ENCODE measurements around the gene CCSER1. TPM values are rescaled to one million over a fixed set of nuclear protein-coding genes. Genes with fewer than 3 reads are reported as not detected.
"Not testable (repeated sequence)": the region's sequence is repeated elsewhere in the genome, so short reads cannot be mapped to it uniquely, and the experiment has no call there.

CCSER1 gene
- total and polyA plus RNA-seq, 2 donors (not counting 1 experiment from before 2014, with no cell fraction given) = under 0.01 TPM; not detected in 1

GRCh38 chr4:91198951-91199350 is 1071.8 kb downstream of the CCSER1 start:
- no peak overlapping the region for H3K4me2 ChIP-seq (ENCODE audit: extremely low read depth, insufficient read depth, low read length)
- H2AFZ ChIP-seq (ENCODE audit: low read length) = no peak overlapping the region

GRCh38 chr4:91207535-91207934 is 1080.3 kb downstream of the CCSER1 start:
- Histone ChIP-seq H3K4me3 (replicated peaks in 1 of 4; ENCODE audit: control extremely low read depth in 1 of 4, insufficient read depth in 1 of 4, low read depth in 3 of 4, low read length in 4 of 4) (no peak overlapping the region), H3K27me3 (ENCODE audit: control insufficient read depth, insufficient read depth, low read length) (no peaks in the 10 kb centered on the region), H3K79me2 (ENCODE audit: control insufficient read depth, insufficient read depth, low read length) (no peaks in the 10 kb centered on the region), H3K36me3 (ENCODE audit: control insufficient read depth, insufficient read depth, low read length) (no peaks in the 10 kb centered on the region), H4K20me1 (ENCODE audit: control insufficient read depth, extremely low read depth, insufficient read depth, low read length) (no peaks in the 10 kb centered on the region), H3K9ac (ENCODE audit: insufficient read depth, low read length) (no peak overlapping the region), H2AFZ (ENCODE audit: low read length) (no peak overlapping the region), H3K4me1 (ENCODE audit: control insufficient read depth, extremely low read depth, insufficient read depth, low read length) (no peaks in the 10 kb centered on the region), H3K27ac (ENCODE audit: insufficient read depth, low read length) (no peak overlapping the region), H3K4me2 (ENCODE audit: extremely low read depth, insufficient read depth, low read length) (no peak overlapping the region), H3K9me3 (ENCODE audit: control insufficient read depth, insufficient read depth, low read depth, low read length) (no peaks in the 10 kb centered on the region)
- no peak for DNase-seq (ENCODE audit: low read depth in 2 of 2)
- TF ChIP-seq CTCF (conservative IDR thresholded peaks at IDR 0.05 in 1 of 2, IDR thresholded peaks at IDR 0.05 in 1 of 2; ENCODE audit: low read depth in 1 of 2, low read length in 2 of 2) (no peak), EZH2 (IDR thresholded peaks at IDR 0.05; ENCODE audit: low read length, missing control alignments) (no peak)

More at GRCh38 chr4:91198951-91199350, 1071.8 kb downstream of the CCSER1 start:
- Histone ChIP-seq H3K79me2 (ENCODE audit: control insufficient read depth, insufficient read depth, low read length) (no peaks in the 10 kb centered on the region), H3K4me3 (replicated peaks in 1 of 4; ENCODE audit: control extremely low read depth in 1 of 4, insufficient read depth in 1 of 4, low read depth in 3 of 4, low read length in 4 of 4) (peak overlapping the region in 2 of 4 experiments; percentile 6 to 20), H3K27me3 (ENCODE audit: control insufficient read depth, insufficient read depth, low read length) (no peaks in the 10 kb centered on the region), H4K20me1 (ENCODE audit: control insufficient read depth, extremely low read depth, insufficient read depth, low read length) (no peaks in the 10 kb centered on the region), H3K27ac (ENCODE audit: insufficient read depth, low read length) (no peak overlapping the region), H3K9ac (ENCODE audit: insufficient read depth, low read length) (no peak overlapping the region), H3K9me3 (ENCODE audit: control insufficient read depth, insufficient read depth, low read depth, low read length) (no peaks in the 10 kb centered on the region), H3K4me1 (ENCODE audit: control insufficient read depth, extremely low read depth, insufficient read depth, low read length) (no peaks in the 10 kb centered on the region), H3K36me3 (ENCODE audit: control insufficient read depth, insufficient read depth, low read length) (no peaks in the 10 kb centered on the region)
- TF ChIP-seq EZH2 (IDR thresholded peaks at IDR 0.05; ENCODE audit: low read length, missing control alignments) (no peak), CTCF (conservative IDR thresholded peaks at IDR 0.05 in 1 of 2, IDR thresholded peaks at IDR 0.05 in 1 of 2; ENCODE audit: low read depth in 1 of 2, low read length in 2 of 2) (no peak)
- peak in 1 of 2 donors; percentile 6 for DNase-seq (ENCODE audit: low read depth in 2 of 2)

GRCh38 chr4:91212211-91212610 is 1085.0 kb downstream of the CCSER1 start:
- H3K79me2 ChIP-seq (ENCODE audit: control insufficient read depth, insufficient read depth, low read length) = no peaks in the 10 kb centered on the region

GRCh38 chr4:91217831-91218403 is 1090.7 kb downstream of the CCSER1 start:
- not testable (repeated sequence) for H3K27me3 ChIP-seq (ENCODE audit: control insufficient read depth, insufficient read depth, low read length); H3K36me3 ChIP-seq (ENCODE audit: control insufficient read depth, insufficient read depth, low read length); H3K4me3 ChIP-seq (replicated peaks in 1 of 4; ENCODE audit: control extremely low read depth in 1 of 4, insufficient read depth in 1 of 4, low read depth in 3 of 4, low read length in 4 of 4); H3K79me2 ChIP-seq (ENCODE audit: control insufficient read depth, insufficient read depth, low read length); DNase-seq (ENCODE audit: low read depth in 2 of 2); H4K20me1 ChIP-seq (ENCODE audit: control insufficient read depth, extremely low read depth, insufficient read depth, low read length); H3K9me3 ChIP-seq (ENCODE audit: control insufficient read depth, insufficient read depth, low read depth, low read length); H3K4me2 ChIP-seq (ENCODE audit: extremely low read depth, insufficient read depth, low read length); H3K4me1 ChIP-seq (ENCODE audit: control insufficient read depth, extremely low read depth, insufficient read depth, low read length); H2AFZ ChIP-seq (ENCODE audit: low read length); H3K9ac ChIP-seq (ENCODE audit: insufficient read depth, low read length); H3K27ac ChIP-seq (ENCODE audit: insufficient read depth, low read length)

More at GRCh38 chr4:91212211-91212610, 1085.0 kb downstream of the CCSER1 start:
- Histone ChIP-seq H3K27ac (ENCODE audit: insufficient read depth, low read length) (no peak overlapping the region), H3K36me3 (ENCODE audit: control insufficient read depth, insufficient read depth, low read length) (no peaks in the 10 kb centered on the region), H3K4me2 (ENCODE audit: extremely low read depth, insufficient read depth, low read length) (no peak overlapping the region), H3K27me3 (ENCODE audit: control insufficient read depth, insufficient read depth, low read length) (no peaks in the 10 kb centered on the region), H3K9me3 (ENCODE audit: control insufficient read depth, insufficient read depth, low read depth, low read length) (no peaks in the 10 kb centered on the region), H3K4me3 (replicated peaks in 1 of 4; ENCODE audit: control extremely low read depth in 1 of 4, insufficient read depth in 1 of 4, low read depth in 3 of 4, low read length in 4 of 4) (no peak overlapping the region), H3K4me1 (ENCODE audit: control insufficient read depth, extremely low read depth, insufficient read depth, low read length) (no peaks in the 10 kb centered on the region), H3K9ac (ENCODE audit: insufficient read depth, low read length) (no peak overlapping the region), H4K20me1 (ENCODE audit: control insufficient read depth, extremely low read depth, insufficient read depth, low read length) (no peaks in the 10 kb centered on the region), H2AFZ (ENCODE audit: low read length) (no peak overlapping the region)
- no peak for TF ChIP-seq EZH2 (IDR thresholded peaks at IDR 0.05; ENCODE audit: low read length, missing control alignments)
- no peak for TF ChIP-seq CTCF (conservative IDR thresholded peaks at IDR 0.05 in 1 of 2, IDR thresholded peaks at IDR 0.05 in 1 of 2; ENCODE audit: low read depth in 1 of 2, low read length in 2 of 2)
- no peak for DNase-seq (ENCODE audit: low read depth in 2 of 2)

Measured in fibroblast of lung (primary cell).